Body of pancreas (tissue), 4 donors: Measurements from ENCODE around the gene LYL1. TPM values are rescaled to one million over a fixed set of nuclear protein-coding genes. Genes with fewer than 3 reads are reported as not detected.

Experiments used
- ATAC-seq: fragments of 150-250 bp; one replicate; pipeline ENCODE4 v1.9.1; 2016
- DNase-seq, 4 donors: peaks; one replicate each; pipeline ENCODE4 v3.0.0-alpha.2; 2019
- H3K27ac ChIP-seq, 4 donors: fragments of 200-600 bp; sonication (generic); 1 replicate in 3 of 4; 2 replicates in 1 of 4; pipeline versions ENCODE4 v1.5.1 to v1.6.1; 2016 to 2019; ENCODE audit warnings: mild to moderate bottlenecking in 1 of 4, mixed read lengths in 1 of 4, moderate library complexity in 1 of 4
- H3K27me3 ChIP-seq, 2 donors: fragments of 200-600 bp; sonication (generic); one replicate each; pipeline ENCODE4 v1.6.0; 2016; ENCODE audit warnings: mild to moderate bottlenecking in 1 of 2
- H3K36me3 ChIP-seq, 2 donors: fragments of 200-600 bp; sonication (generic); replicated peaks in 1 of 2; 2 replicates each; pipeline ENCODE4 v1.5.1; 2016; ENCODE audit warnings: low read depth in 2 of 2; ENCODE audit not compliant: insufficient read depth in 1 of 2
- H3K4me1 ChIP-seq: fragments of 200-600 bp; sonication (generic); one replicate; pipeline ENCODE4 v1.6.0; 2016
- H3K4me3 ChIP-seq, 2 donors: fragments of 200-600 bp; sonication (generic); 1 replicate in 1 of 2; 2 replicates in 1 of 2; pipeline ENCODE4 v1.5.1; 2016 to 2019
- H3K9me3 ChIP-seq, 3 donors: fragments of 200-600 bp; sonication (generic); 1 replicate in 2 of 3; 2 replicates in 1 of 3; pipeline ENCODE4 v1.5.1; 2016
- CTCF ChIP-seq, 7 experiments: fragments of 450-650 bp in 4 of 7; fragments of 200-600 bp in 3 of 7; sonication (generic) in 3 of 7; IDR thresholded peaks; one replicate each; pipeline ENCODE4 v1.5.1; 2016 to 2019; ENCODE audit warnings: antibody characterized with exemption in 7 of 7
- POLR2A ChIP-seq, 3 donors: fragments of 450-650 bp; IDR thresholded peaks; one replicate each; pipeline ENCODE4 v1.6.1; 2016; ENCODE audit warnings: antibody characterized with exemption in 3 of 3, mild to moderate bottlenecking in 2 of 3
- WGBS, 2 donors: methylation state at CpG; one replicate each; pipeline ENCODE4 v1.1.5; 2017; 5-methylcytosine and 5-hydroxymethylcytosine counted together
- intact Hi-C: fragments of 100-400 bp; cut with DNase I; formaldehyde crosslinking; loops from one replicate; pipeline ENCODE4 v1.15.1; 2023
- total RNA-seq, 2 donors: library from RNA; depleted of rRNA; stranded (reverse); fragments of >200 nt; gene quantifications; one replicate each; pipeline ENCODE4 v1.1.0, GENCODE V29; 2016

LYL1 gene
- total RNA-seq, 2 donors from 2014 or later = 3.4 to 6.9 TPM

GRCh38 chr19:13095393-13095784, 7.3 kb downstream of the LYL1 start:
- Histone ChIP-seq H3K36me3 (no peaks in the 10 kb centered on the region), H3K9me3 (no peaks in the 10 kb centered on the region), H3K4me1 (peaks cover 19% of the 10 kb centered on the region), H3K4me3 (no peak overlapping the region), H3K27ac (no peak overlapping the region), H3K27me3 (peaks cover 0 to 10% of the 10 kb centered on the region in 2 donors)
- DNase-seq (no peak), ATAC-seq (no peak)
- TF ChIP-seq CTCF (IDR thresholded peaks at IDR 0.05) = no peak
- no peak for TF ChIP-seq POLR2A (IDR thresholded peaks at IDR 0.05)
- intact Hi-C loops = loop anchor here (5.0 kb wide), 1 partner anchor 118 kb away; no protein-coding TSS in a partner anchor
- whole genome bisulfite sequencing, 2 donors = 77 to 81% methylated on average over 17 to 19 of the region's 25 CpGs

- H3K9me3 ChIP-seq = no peaks in the 10 kb centered on the region
- peaks cover 0 to 10% of the 10 kb centered on the region in 2 donors for H3K27me3 ChIP-seq
- WGBS, 2 donors = 64 to 78% methylated on average over 14 to 16 of the region's 16 CpGs
- ATAC-seq (no peak), DNase-seq (no peak)
- TF ChIP-seq POLR2A (IDR thresholded peaks at IDR 0.05) (no peak), CTCF (IDR thresholded peaks at IDR 0.05) (no peak)
- H3K36me3 ChIP-seq = no peaks in the 10 kb centered on the region
- H3K27ac ChIP-seq = no peak overlapping the region
- intact Hi-C loops = loop anchor here (5.0 kb wide), 1 partner anchor 118 kb away; no protein-coding TSS in a partner anchor
- H3K4me3 ChIP-seq = no peak overlapping the region
- peaks cover 19% of the 10 kb centered on the region for H3K4me1 ChIP-seq
Measured at GRCh38 chr19:13094771-13095392, 7.8 kb downstream of the LYL1 start.

- DNase-seq (no peak), ATAC-seq (no peak)
- Histone ChIP-seq H3K36me3 (no peaks in the 10 kb centered on the region), H3K9me3 (no peaks in the 10 kb centered on the region), H3K27me3 (peaks cover 0 to 10% of the 10 kb centered on the region in 2 donors), H3K4me3 (no peak overlapping the region), H3K27ac (no peak overlapping the region), H3K4me1 (peaks cover 17% of the 10 kb centered on the region)
- WGBS, 2 donors = 42 to 44% methylated on average over 4 to 5 of the region's 5 CpGs
- TF ChIP-seq POLR2A (IDR thresholded peaks at IDR 0.05) (no peak), CTCF (IDR thresholded peaks at IDR 0.05) (peak in 1 of 7 experiments; percentile 25)
- intact Hi-C loops = no loop called here
Measured at GRCh38 chr19:13094106-13094504, 8.6 kb downstream of the LYL1 start.

- no peaks in the 10 kb centered on the region for H3K9me3 ChIP-seq
- H3K27me3 ChIP-seq = peaks cover 0 to 4% of the 10 kb centered on the region in 2 donors
- intact Hi-C loops = no loop called here
- no peaks in the 10 kb centered on the region for H3K36me3 ChIP-seq
- no peak overlapping the region for H3K4me3 ChIP-seq
- DNase-seq (peak; percentile 77 to 81 (median 80)), ATAC-seq (peak; percentile 77)
- peak overlapping the region in 1 of 4 donors; percentile 34 for H3K27ac ChIP-seq
- TF ChIP-seq POLR2A (IDR thresholded peaks at IDR 0.05) (no peak), CTCF (IDR thresholded peaks at IDR 0.05) (peak; percentile 86 to 96 (median 90))
- peaks cover 12% of the 10 kb centered on the region for H3K4me1 ChIP-seq
- 17 to 27% methylated on average over 6 to 11 of the region's 12 CpGs for WGBS, 2 donors
Measured at GRCh38 chr19:13093407-13094105, 9.1 kb downstream of the LYL1 start.
